IMR-90 (cell line): ENCODE results near the gene THOC2.

Experiments
- BHLHE40 ChIP-seq: fragments of 150-350 bp; IDR thresholded peaks from 2 replicates; pipeline ENCODE4 v1.6.1; 2016; ENCODE audit warnings: mild to moderate bottlenecking, low read depth, low read length
- CHD1 ChIP-seq: IDR thresholded peaks from 2 replicates; pipeline ENCODE4 v1.6.1; 2012; ENCODE audit warnings: low read depth, low read length, improper control_type of control experiment
- FOS ChIP-seq: fragments of 150-350 bp; IDR thresholded peaks from 2 replicates; pipeline ENCODE4 v1.6.1; 2016; ENCODE audit warnings: low read depth, low read length
- MAFK ChIP-seq: IDR thresholded peaks from 2 replicates; pipeline ENCODE4 v1.6.1; 2012; ENCODE audit warnings: low read depth, low read length, improper control_type of control experiment
- MXI1 ChIP-seq: IDR thresholded peaks from 2 replicates; pipeline ENCODE4 v1.6.1; 2012; ENCODE audit warnings: low read depth, mild to moderate bottlenecking, low read length, moderate library complexity, borderline replicate concordance
- POLR2A ChIP-seq: IDR thresholded peaks from 2 replicates; pipeline ENCODE4 v1.6.1; 2012; ENCODE audit warnings: mild to moderate bottlenecking, low read depth, low read length
- RAD21 ChIP-seq: IDR thresholded peaks from 2 replicates; pipeline ENCODE4 v1.6.1; 2012; ENCODE audit warnings: low read length, improper control_type of control experiment
- RFX5 ChIP-seq: IDR thresholded peaks from 2 replicates; pipeline ENCODE4 v1.8.0; 2012; ENCODE audit warnings: low read depth, mild to moderate bottlenecking, low read length, moderate library complexity
- SMC3 ChIP-seq: fragments of 150-350 bp; IDR thresholded peaks from 2 replicates; pipeline ENCODE4 v1.6.1; 2016; ENCODE audit warnings: low read depth, mild to moderate bottlenecking, antibody characterized with exemption, low read length, moderate library complexity
- TF ChIP-seq, protein P1 (sequence below): fragments of 150-350 bp; IDR thresholded peaks from 2 replicates; pipeline ENCODE4 v1.6.1; 2017; ENCODE audit warnings: mild to moderate bottlenecking, antibody characterized with exemption, low read length, low read depth
- TF ChIP-seq, protein P2 (sequence below): conservative IDR thresholded peaks from 2 replicates; pipeline ENCODE4 v1.5.1; 2012; ENCODE audit warnings: mild to moderate bottlenecking, low read depth, low read length, improper control_type of control experiment
- TF ChIP-seq, protein P3 (sequence below): fragments of 150-350 bp; IDR thresholded peaks from 2 replicates; pipeline ENCODE4 v1.6.1; 2016; ENCODE audit warnings: low read depth, mild to moderate bottlenecking, low read length, moderate library complexity, borderline replicate concordance

DNA sequence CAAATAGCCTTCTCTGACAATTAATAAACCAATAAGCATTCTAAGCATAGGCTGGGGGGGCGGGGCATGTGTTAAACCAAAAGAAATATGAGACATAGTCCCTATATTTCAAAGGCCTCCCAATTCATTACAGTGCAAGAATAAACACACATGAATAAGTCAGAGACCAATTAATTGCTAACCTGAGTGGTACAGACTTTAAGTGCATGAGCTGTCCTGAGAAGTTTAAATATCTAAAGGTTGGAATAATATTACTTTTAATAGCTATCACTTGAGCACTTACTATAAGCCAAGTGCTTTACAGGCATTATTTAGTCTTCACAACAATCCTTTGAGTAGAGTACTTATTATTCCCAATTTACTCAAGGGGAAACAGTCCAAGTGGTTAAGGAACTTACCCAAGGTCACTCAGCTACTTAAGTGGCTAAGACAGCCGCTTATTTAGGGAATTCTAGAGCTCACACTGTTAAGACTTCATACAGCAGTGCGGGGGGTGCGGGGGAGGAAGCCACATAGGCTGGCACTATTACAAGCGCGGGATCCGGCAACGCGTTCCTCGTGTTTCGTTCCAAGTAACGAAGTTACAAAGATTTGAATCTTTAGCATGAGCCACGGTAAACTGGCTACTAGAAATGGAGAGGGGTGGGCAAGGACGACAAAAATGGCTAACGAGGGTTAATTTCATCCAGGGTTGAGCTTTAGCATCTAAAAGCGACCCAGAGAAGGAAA is 1.4 kb downstream of the THOC2 start:
- TF ChIP-seq, protein P1, sequence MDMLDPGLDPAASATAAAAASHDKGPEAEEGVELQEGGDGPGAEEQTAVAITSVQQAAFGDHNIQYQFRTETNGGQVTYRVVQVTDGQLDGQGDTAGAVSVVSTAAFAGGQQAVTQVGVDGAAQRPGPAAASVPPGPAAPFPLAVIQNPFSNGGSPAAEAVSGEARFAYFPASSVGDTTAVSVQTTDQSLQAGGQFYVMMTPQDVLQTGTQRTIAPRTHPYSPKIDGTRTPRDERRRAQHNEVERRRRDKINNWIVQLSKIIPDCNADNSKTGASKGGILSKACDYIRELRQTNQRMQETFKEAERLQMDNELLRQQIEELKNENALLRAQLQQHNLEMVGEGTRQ: no peak
- TF ChIP-seq, protein P2, sequence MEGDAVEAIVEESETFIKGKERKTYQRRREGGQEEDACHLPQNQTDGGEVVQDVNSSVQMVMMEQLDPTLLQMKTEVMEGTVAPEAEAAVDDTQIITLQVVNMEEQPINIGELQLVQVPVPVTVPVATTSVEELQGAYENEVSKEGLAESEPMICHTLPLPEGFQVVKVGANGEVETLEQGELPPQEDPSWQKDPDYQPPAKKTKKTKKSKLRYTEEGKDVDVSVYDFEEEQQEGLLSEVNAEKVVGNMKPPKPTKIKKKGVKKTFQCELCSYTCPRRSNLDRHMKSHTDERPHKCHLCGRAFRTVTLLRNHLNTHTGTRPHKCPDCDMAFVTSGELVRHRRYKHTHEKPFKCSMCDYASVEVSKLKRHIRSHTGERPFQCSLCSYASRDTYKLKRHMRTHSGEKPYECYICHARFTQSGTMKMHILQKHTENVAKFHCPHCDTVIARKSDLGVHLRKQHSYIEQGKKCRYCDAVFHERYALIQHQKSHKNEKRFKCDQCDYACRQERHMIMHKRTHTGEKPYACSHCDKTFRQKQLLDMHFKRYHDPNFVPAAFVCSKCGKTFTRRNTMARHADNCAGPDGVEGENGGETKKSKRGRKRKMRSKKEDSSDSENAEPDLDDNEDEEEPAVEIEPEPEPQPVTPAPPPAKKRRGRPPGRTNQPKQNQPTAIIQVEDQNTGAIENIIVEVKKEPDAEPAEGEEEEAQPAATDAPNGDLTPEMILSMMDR: no peak
- TF ChIP-seq POLR2A (no peak), SMC3 (no peak), BHLHE40 (no peak), CHD1 (no peak), RAD21 (no peak), FOS (no peak), MAFK (no peak), RFX5 (no peak), MXI1 (no peak)
- TF ChIP-seq, protein P3, sequence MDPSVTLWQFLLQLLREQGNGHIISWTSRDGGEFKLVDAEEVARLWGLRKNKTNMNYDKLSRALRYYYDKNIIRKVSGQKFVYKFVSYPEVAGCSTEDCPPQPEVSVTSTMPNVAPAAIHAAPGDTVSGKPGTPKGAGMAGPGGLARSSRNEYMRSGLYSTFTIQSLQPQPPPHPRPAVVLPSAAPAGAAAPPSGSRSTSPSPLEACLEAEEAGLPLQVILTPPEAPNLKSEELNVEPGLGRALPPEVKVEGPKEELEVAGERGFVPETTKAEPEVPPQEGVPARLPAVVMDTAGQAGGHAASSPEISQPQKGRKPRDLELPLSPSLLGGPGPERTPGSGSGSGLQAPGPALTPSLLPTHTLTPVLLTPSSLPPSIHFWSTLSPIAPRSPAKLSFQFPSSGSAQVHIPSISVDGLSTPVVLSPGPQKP: no peak
